Keratinocyte (primary cell): ENCODE measurements around the gene OLFML1. TPM values are rescaled to one million over a fixed set of nuclear protein-coding genes. Genes with fewer than 3 reads are reported as not detected.

Experiments used
- DNase-seq: peaks from one replicate; pipeline ENCODE4 v3.0.0-alpha.2; 2011; ENCODE audit warnings: low read depth, missing footprints, low spot score
- FAIRE-seq: peaks from 2 replicates; lab custom pipeline; 2011; peaks lifted over from hg19 to GRCh38; lab: Jason Lieb, UNC
- H2AFZ ChIP-seq: 2 replicates; pipeline ENCODE4 v1.6.0; 2012; ENCODE audit warnings: low read length, control low read depth, inconsistent platforms; ENCODE audit not compliant: control insufficient read depth
- H3K27ac ChIP-seq: 2 replicates; pipeline ENCODE4 v1.5.1; 2011; ENCODE audit warnings: low read length; ENCODE audit not compliant: control insufficient read depth, insufficient read depth
- H3K27me3 ChIP-seq: 3 replicates; pipeline ENCODE4 v1.6.0; 2011; ENCODE audit warnings: low read length; ENCODE audit not compliant: control insufficient read depth, insufficient read depth; ENCODE audit errors: extremely low read depth
- H3K36me3 ChIP-seq, 2 experiments: 2 replicates in 1 of 2; 3 replicates in 1 of 2; pipeline ENCODE4 v1.5.1; 2011; ENCODE audit warnings: low read length in 2 of 2, mild to moderate bottlenecking in 1 of 2; ENCODE audit not compliant: control insufficient read depth in 2 of 2, insufficient read depth in 2 of 2; ENCODE audit errors: extremely low read depth in 1 of 2
- H3K4me1 ChIP-seq: 3 replicates; pipeline ENCODE4 v1.5.1; 2011; ENCODE audit warnings: low read length; ENCODE audit not compliant: control insufficient read depth, insufficient read depth; ENCODE audit errors: extremely low read depth
- H3K4me2 ChIP-seq: 3 replicates; pipeline ENCODE4 v1.6.0; 2011; ENCODE audit warnings: low read depth, low read length; ENCODE audit not compliant: control insufficient read depth, insufficient read depth; ENCODE audit errors: extremely low read depth
- H3K4me3 ChIP-seq, 3 experiments: fragments of 200-600 bp in 1 of 3; sonication (generic) in 1 of 3; 2 replicates in 2 of 3; 3 replicates in 1 of 3; pipeline ENCODE4 v1.5.1; 2011 to 2016; ENCODE audit warnings: low read length in 3 of 3, mild to moderate bottlenecking in 3 of 3, control low read depth in 2 of 3, inconsistent platforms in 1 of 3, low read depth in 1 of 3, mixed read lengths in 1 of 3, mixed run types in 1 of 3, moderate library complexity in 1 of 3; ENCODE audit not compliant: control insufficient read depth in 2 of 3, insufficient read depth in 2 of 3; ENCODE audit errors: extremely low read depth in 1 of 3
- H3K79me2 ChIP-seq: 2 replicates; pipeline ENCODE4 v1.6.0; 2012; ENCODE audit warnings: low read length; ENCODE audit not compliant: control insufficient read depth, insufficient read depth
- H3K9ac ChIP-seq: 3 replicates; pipeline ENCODE4 v1.6.0; 2011; ENCODE audit warnings: low read length; ENCODE audit not compliant: control insufficient read depth, insufficient read depth; ENCODE audit errors: extremely low read depth
- H3K9me1 ChIP-seq: 3 replicates; pipeline ENCODE4 v1.6.0; 2011; ENCODE audit warnings: low read length; ENCODE audit not compliant: control insufficient read depth, insufficient read depth; ENCODE audit errors: extremely low read depth
- H3K9me3 ChIP-seq: 2 replicates; pipeline ENCODE4 v1.5.1; 2012; ENCODE audit warnings: low read depth, low read length; ENCODE audit not compliant: control insufficient read depth
- H4K20me1 ChIP-seq: 3 replicates; pipeline ENCODE4 v1.6.0; 2011; ENCODE audit warnings: low read length; ENCODE audit not compliant: control insufficient read depth, insufficient read depth; ENCODE audit errors: extremely low read depth
- CTCF ChIP-seq, 3 experiments: IDR thresholded peaks in 1 of 3; conservative IDR thresholded peaks in 1 of 3; optimal IDR thresholded peaks in 1 of 3; 2 replicates in 2 of 3; 3 replicates in 1 of 3; pipeline versions ENCODE3 to v1.5.1; 2011; ENCODE audit warnings: low read length in 3 of 3, mild to moderate bottlenecking in 3 of 3, moderate library complexity in 2 of 3, control low read depth in 1 of 3, inconsistent platforms in 1 of 3; ENCODE audit not compliant: insufficient read depth in 2 of 3; ENCODE audit errors: extremely low read depth in 1 of 3
- EZH2 ChIP-seq: IDR thresholded peaks from one replicate; pipeline ENCODE4 v1.6.1; 2012; ENCODE audit warnings: inconsistent platforms, mild to moderate bottlenecking, low read length, moderate library complexity
- dilution Hi-C: fragments of 300-500 bp; cut with MboI; formaldehyde crosslinking; loops from one replicate; pipeline ENCODE4 v1.7.0; 2020; ENCODE audit warnings: low sequenced_read_pairs; ENCODE audit not compliant: extremely low pct_ligation_motif_present
- polyA plus RNA-seq, 5 experiments: library from polyadenylated mRNA; depleted of rRNA in 3 of 5; stranded (reverse) in 3 of 5; stranded (forward) in 1 of 5; unstranded in 1 of 5; fragments of >200 nt; gene quantifications; 1 replicate in 1 of 5; 2 replicates in 3 of 5; 3 replicates in 1 of 5; pipeline versions ENCODE4 v1.2.1 to v1.2.3, GENCODE V29; 2011 to 2012; ENCODE audit warnings: missing spikeins in 2 of 5, low read depth in 1 of 5, low replicate concordance in 1 of 5

The OLFML1 gene
- polyA plus RNA-seq, 1 donor (not counting 4 experiments of a cell fraction or from before 2014, with no cell fraction given): not detected

- Histone ChIP-seq H3K27ac (no peak overlapping the region), H3K9me1 (no peaks in the 10 kb centered on the region), H3K36me3 (no peaks in the 10 kb centered on the region), H3K27me3 (no peaks in the 10 kb centered on the region), H2AFZ (no peak overlapping the region), H3K79me2 (no peaks in the 10 kb centered on the region), H3K9me3 (no peaks in the 10 kb centered on the region), H3K4me1 (no peaks in the 10 kb centered on the region), H4K20me1 (no peaks in the 10 kb centered on the region), H3K4me2 (no peak overlapping the region), H3K4me3 (no peak overlapping the region), H3K9ac (no peak overlapping the region)
- dilution Hi-C loops: no loop called here
- no peak for TF ChIP-seq CTCF (optimal IDR thresholded peaks at IDR 0.05 in 1 of 3, IDR thresholded peaks at IDR 0.05 in 1 of 3, conservative IDR thresholded peaks at IDR 0.05 in 1 of 3; ENCODE audit: extremely low read depth in 1 of 3, insufficient read depth in 2 of 3, low read length in 3 of 3)
- TF ChIP-seq EZH2: no peak
- no peak for FAIRE-seq
- DNase-seq: no peak
Measured at GRCh38 chr11:7530013-7530640, 44.8 kb downstream of the OLFML1 start.

- dilution Hi-C loops: no loop called here
- Histone ChIP-seq H3K79me2 (no peaks in the 10 kb centered on the region), H3K4me3 (no peak overlapping the region), H3K9me1 (no peaks in the 10 kb centered on the region), H3K4me2 (no peak overlapping the region), H3K27ac (no peak overlapping the region), H3K27me3 (no peaks in the 10 kb centered on the region), H3K9ac (no peak overlapping the region), H4K20me1 (no peaks in the 10 kb centered on the region), H3K36me3 (no peaks in the 10 kb centered on the region), H3K9me3 (no peaks in the 10 kb centered on the region), H3K4me1 (no peaks in the 10 kb centered on the region), H2AFZ (no peak overlapping the region)
- FAIRE-seq (no peak), DNase-seq (no peak)
- no peak for TF ChIP-seq CTCF (optimal IDR thresholded peaks at IDR 0.05 in 1 of 3, IDR thresholded peaks at IDR 0.05 in 1 of 3, conservative IDR thresholded peaks at IDR 0.05 in 1 of 3; ENCODE audit: extremely low read depth in 1 of 3, insufficient read depth in 2 of 3, low read length in 3 of 3)
- TF ChIP-seq EZH2: no peak
Measured at GRCh38 chr11:7531011-7531410, 45.7 kb downstream of the OLFML1 start.
